Measurements from ENCODE around the gene SLC49A3.

- TF ChIP-seq CTCF (IDR thresholded peaks at IDR 0.05; ENCODE audit: insufficient read depth, low read depth, low read length), result no peak
- TF ChIP-seq EZH2 (IDR thresholded peaks at IDR 0.05; ENCODE audit: insufficient read depth, low read length), result no peak
Observed at GRCh38 chr4:727576-727975, 38.6 kb upstream of the SLC49A3 start.
